Neural progenitor cell (in vitro differentiated cells): ENCODE results near the gene NOTCH3. TPM values are rescaled to one million over a fixed set of nuclear protein-coding genes. Genes with fewer than 3 reads are reported as not detected.

Experiments
- DNase-seq: peaks from one replicate; pipeline ENCODE4 v3.0.0-alpha.2; 2016; ENCODE audit warnings: low spot score
- H2AFZ ChIP-seq: fragments of 200-600 bp; sonication (generic); replicated peaks from 2 replicates; pipeline ENCODE4 v1.6.1; 2016; ENCODE audit warnings: antibody characterized with exemption
- H3F3A ChIP-seq: fragments of 200-600 bp; sonication (generic); 2 replicates; pipeline ENCODE4 v1.6.1; 2016; ENCODE audit warnings: antibody characterized with exemption, low read depth
- H3K27ac ChIP-seq: fragments of 200-600 bp; sonication (generic); 2 replicates; pipeline ENCODE4 v1.5.1; 2016; ENCODE audit warnings: mild to moderate bottlenecking
- H3K27me3 ChIP-seq: fragments of 200-600 bp; sonication (generic); 2 replicates; pipeline ENCODE4 v1.6.1; 2016; ENCODE audit warnings: mild to moderate bottlenecking, moderate library complexity
- H3K36me3 ChIP-seq: fragments of 200-600 bp; sonication (generic); 2 replicates; pipeline ENCODE4 v1.5.1; 2016
- H3K4me1 ChIP-seq: fragments of 200-600 bp; sonication (generic); 2 replicates; pipeline ENCODE4 v1.6.1; 2016; ENCODE audit warnings: mixed run types
- H3K4me2 ChIP-seq: fragments of 200-600 bp; sonication (generic); 2 replicates; pipeline ENCODE4 v1.6.1; 2016
- H3K4me3 ChIP-seq: fragments of 200-600 bp; sonication (generic); 2 replicates; pipeline ENCODE4 v1.5.1; 2016
- H3K79me2 ChIP-seq: fragments of 200-600 bp; sonication (generic); 2 replicates; pipeline ENCODE4 v1.6.1; 2016; ENCODE audit warnings: low read depth
- H3K9ac ChIP-seq: fragments of 200-600 bp; sonication (generic); 2 replicates; pipeline ENCODE4 v1.6.1; 2016
- H3K9me3 ChIP-seq: fragments of 200-600 bp; sonication (generic); 2 replicates; pipeline ENCODE4 v1.5.1; 2016; ENCODE audit warnings: low read depth
- H4K20me1 ChIP-seq: fragments of 200-600 bp; sonication (generic); 2 replicates; pipeline ENCODE4 v1.6.1; 2016; ENCODE audit warnings: low read depth
- H3K27ac Mint-ChIP-seq: 3 replicates; pipeline ENCODE4 v1.8.0; 2021; ENCODE audit warnings: mixed read lengths
- H3K27me3 Mint-ChIP-seq: 2 replicates; pipeline ENCODE4 v1.8.0; 2022; ENCODE audit warnings: low read depth, mild to moderate bottlenecking, inconsistent platforms, moderate library complexity, mixed read lengths; ENCODE audit not compliant: insufficient read depth
- H3K36me3 Mint-ChIP-seq: 3 replicates; pipeline ENCODE4 v1.8.0; 2021; ENCODE audit warnings: mixed read lengths
- H3K4me1 Mint-ChIP-seq: 3 replicates; pipeline ENCODE4 v1.8.0; 2021; ENCODE audit warnings: mixed read lengths
- H3K4me3 Mint-ChIP-seq: 3 replicates; pipeline ENCODE4 v1.8.0; 2021; ENCODE audit warnings: mild to moderate bottlenecking, moderate library complexity, mixed read lengths
- H3K9me3 Mint-ChIP-seq: 3 replicates; pipeline ENCODE4 v1.8.0; 2020; ENCODE audit warnings: mixed read lengths
- EZH2 ChIP-seq: fragments of 200-600 bp; sonication (generic); IDR thresholded peaks from 2 replicates; pipeline ENCODE4 v1.6.1; 2017; ENCODE audit warnings: antibody characterized with exemption, mild to moderate bottlenecking, moderate library complexity
- EZH2phosphoT487 ChIP-seq: fragments of 200-600 bp; sonication (generic); IDR thresholded peaks from 2 replicates; pipeline ENCODE4 v1.6.1; 2017; ENCODE audit warnings: antibody characterized with exemption
- total RNA-seq: library from RNA; depleted of rRNA; stranded (reverse); fragments of >200 nt; gene quantifications from 2 replicates; pipeline ENCODE4 v1.2.3, GENCODE V29; 2015; ENCODE audit warnings: low replicate concordance
- TF ChIP-seq, protein P1 (sequence below): fragments of 200-600 bp; sonication (generic); IDR thresholded peaks from 2 replicates; pipeline ENCODE4 v1.5.1; 2017; ENCODE audit warnings: antibody characterized with exemption, mild to moderate bottlenecking

The NOTCH3 gene
- total RNA-seq = 17.1 and 71.8 TPM in 2 replicates

DNA sequence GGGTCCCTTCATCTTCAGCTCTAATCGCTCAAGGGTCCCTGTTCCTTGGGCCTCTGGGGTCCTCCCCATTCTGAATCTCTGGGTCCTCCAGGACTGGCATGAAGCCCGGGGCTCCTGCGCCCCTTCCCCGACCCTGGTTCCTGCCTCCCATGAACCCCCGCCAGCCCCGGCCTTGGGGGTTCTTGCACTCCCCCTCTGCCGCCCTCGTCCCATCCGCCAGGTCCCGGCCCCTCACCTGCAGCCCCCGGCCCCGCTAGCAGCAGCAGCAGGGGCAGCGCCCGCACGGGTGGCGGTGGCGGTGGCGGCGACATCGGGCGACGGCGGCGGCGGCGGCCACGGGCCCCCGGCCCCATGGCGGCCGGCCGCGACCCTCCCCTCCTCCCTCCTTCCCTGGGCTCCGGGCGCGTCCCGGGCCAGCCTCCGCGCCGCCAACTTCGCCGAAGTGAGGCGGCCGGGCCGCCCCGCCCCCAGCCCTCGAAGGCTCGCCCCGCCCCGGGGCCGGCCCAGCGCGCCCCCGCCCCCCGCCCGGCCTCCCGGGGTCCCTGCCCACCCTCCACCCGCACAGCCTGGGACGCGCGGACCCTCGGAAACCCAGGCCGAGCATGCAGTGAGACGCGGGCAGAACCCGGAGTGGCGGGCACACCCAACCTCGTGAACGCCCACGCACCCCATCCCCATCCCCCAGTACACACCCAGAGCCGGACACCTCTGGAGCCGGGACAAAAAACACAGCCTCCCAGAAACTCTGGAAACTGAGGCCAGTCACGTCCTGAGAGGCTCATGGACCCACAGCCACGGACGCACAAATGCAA, at the start of gene NOTCH3:
Gene NOTCH3, minus strand, starts transcription at position 443 of the 812 bp plus-strand sequence. Its CDS starts 90 bp downstream, at position 353.
- H3K9ac ChIP-seq = peak within 1 kb of the TSS; percentile 42
- H3K4me1 ChIP-seq = peaks cover 10% of the 10 kb centered on the region
- no peak within 1 kb of the TSS for H3K27ac ChIP-seq
- peaks cover 43% of the 10 kb centered on the region for H3K79me2 ChIP-seq
- Mint-ChIP-seq H3K4me3 (peak within 1 kb of the TSS; percentile 88), H3K9me3 (no peaks in the 10 kb centered on the region), H3K27me3 (peaks cover 20% of the 10 kb centered on the region), H3K4me1 (peaks cover 31% of the 10 kb centered on the region), H3K36me3 (peaks cover 16% of the 10 kb centered on the region), H3K27ac (peak within 1 kb of the TSS; percentile 25)
- peaks cover 40% of the 10 kb centered on the region for H4K20me1 ChIP-seq
- H3F3A ChIP-seq = peaks cover 38% of the 10 kb centered on the region
- peak within 1 kb of the TSS; percentile 95 for H3K4me2 ChIP-seq
- DNase-seq = peak; percentile 89
- peak within 1 kb of the TSS; percentile 72 for H3K4me3 ChIP-seq
- TF ChIP-seq EZH2phosphoT487 (no peak), EZH2 (no peak)
- TF ChIP-seq, protein P1, sequence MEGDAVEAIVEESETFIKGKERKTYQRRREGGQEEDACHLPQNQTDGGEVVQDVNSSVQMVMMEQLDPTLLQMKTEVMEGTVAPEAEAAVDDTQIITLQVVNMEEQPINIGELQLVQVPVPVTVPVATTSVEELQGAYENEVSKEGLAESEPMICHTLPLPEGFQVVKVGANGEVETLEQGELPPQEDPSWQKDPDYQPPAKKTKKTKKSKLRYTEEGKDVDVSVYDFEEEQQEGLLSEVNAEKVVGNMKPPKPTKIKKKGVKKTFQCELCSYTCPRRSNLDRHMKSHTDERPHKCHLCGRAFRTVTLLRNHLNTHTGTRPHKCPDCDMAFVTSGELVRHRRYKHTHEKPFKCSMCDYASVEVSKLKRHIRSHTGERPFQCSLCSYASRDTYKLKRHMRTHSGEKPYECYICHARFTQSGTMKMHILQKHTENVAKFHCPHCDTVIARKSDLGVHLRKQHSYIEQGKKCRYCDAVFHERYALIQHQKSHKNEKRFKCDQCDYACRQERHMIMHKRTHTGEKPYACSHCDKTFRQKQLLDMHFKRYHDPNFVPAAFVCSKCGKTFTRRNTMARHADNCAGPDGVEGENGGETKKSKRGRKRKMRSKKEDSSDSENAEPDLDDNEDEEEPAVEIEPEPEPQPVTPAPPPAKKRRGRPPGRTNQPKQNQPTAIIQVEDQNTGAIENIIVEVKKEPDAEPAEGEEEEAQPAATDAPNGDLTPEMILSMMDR = no peak
- H3K27me3 ChIP-seq = no peaks in the 10 kb centered on the region
- no peaks in the 10 kb centered on the region for H3K9me3 ChIP-seq
- peak within 1 kb of the TSS; percentile 77 for H2AFZ ChIP-seq
- H3K36me3 ChIP-seq = no peaks in the 10 kb centered on the region

DNA sequence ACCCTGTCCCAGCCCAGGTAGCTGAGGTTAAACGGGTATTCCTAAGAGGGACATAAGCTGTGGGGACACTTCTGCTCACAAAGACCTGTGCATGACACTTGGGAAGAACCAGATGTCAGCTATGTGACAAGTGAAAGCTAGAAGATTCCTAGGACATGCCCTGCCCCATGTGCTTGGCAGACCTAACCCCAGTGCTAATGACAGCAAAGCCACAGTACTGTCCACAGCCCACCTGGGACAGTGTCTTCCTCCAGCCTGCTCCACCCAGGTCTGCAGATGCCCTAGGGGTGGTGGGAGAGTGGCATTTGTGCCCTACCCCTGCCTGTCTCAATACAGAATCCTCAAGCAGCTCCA, 49.8 kb upstream of the NOTCH3 start:
- no peak overlapping the region for H3K27ac ChIP-seq
- H3K27me3 ChIP-seq = no peaks in the 10 kb centered on the region
- TF ChIP-seq EZH2phosphoT487 (no peak), EZH2 (no peak)
- TF ChIP-seq, protein P1 = no peak
- Mint-ChIP-seq H3K36me3 (peaks cover 36% of the 10 kb centered on the region), H3K27me3 (peaks cover 6% of the 10 kb centered on the region), H3K4me3 (no peak overlapping the region), H3K4me1 (peaks cover 38% of the 10 kb centered on the region), H3K9me3 (no peaks in the 10 kb centered on the region), H3K27ac (peak overlapping the region; percentile 42)
- H3K4me2 ChIP-seq = no peak overlapping the region
- no peak overlapping the region for H3K9ac ChIP-seq
- H3K36me3 ChIP-seq = no peaks in the 10 kb centered on the region
- no peak overlapping the region for H2AFZ ChIP-seq
- peaks cover 16% of the 10 kb centered on the region for H3K4me1 ChIP-seq
- H3K79me2 ChIP-seq = peaks cover 16% of the 10 kb centered on the region
- no peak overlapping the region for H3K4me3 ChIP-seq
- no peaks in the 10 kb centered on the region for H3K9me3 ChIP-seq
- peaks cover 87% of the 10 kb centered on the region for H4K20me1 ChIP-seq
- no peak for DNase-seq
- H3F3A ChIP-seq = peaks cover 27% of the 10 kb centered on the region

DNA sequence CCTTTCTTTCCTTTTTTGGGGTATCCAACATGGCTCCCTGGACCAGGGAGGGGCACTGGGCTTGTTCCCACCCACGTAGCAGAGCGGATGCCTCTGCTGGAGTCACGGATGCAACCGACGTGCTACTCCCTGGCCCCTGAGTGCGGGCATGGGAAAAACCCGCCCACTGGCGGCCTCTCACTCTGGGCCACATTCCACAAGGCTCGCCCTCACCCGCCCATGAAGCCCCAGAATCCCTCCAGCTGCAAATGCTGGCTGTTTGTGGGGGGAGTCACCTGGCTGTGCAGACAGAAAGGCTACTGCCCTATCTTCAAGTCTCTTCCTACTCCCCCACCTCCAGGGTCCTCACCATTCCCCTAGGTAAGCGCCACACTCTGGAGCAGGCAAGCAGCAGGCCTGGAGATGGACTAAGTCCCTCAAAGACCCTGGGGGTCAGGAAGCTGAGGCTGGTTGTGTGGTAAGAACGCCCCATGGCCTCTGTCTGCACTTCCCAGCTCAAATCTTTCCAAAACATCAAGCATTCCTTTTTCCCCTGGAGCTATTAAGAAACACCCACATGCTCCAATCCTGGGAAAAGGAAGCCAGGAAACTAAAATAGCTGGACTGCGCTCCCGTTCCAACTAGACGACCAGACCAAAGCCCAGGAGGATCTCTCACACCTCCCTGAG, 49.3 kb upstream of the NOTCH3 start:
- DNase-seq = peak; percentile 24
- Histone ChIP-seq H2AFZ (no peak overlapping the region), H3K4me3 (no peak overlapping the region), H3K27me3 (no peaks in the 10 kb centered on the region), H3K79me2 (peaks cover 16% of the 10 kb centered on the region), H4K20me1 (peaks cover 87% of the 10 kb centered on the region), H3F3A (peaks cover 27% of the 10 kb centered on the region), H3K9me3 (no peaks in the 10 kb centered on the region), H3K4me1 (peaks cover 16% of the 10 kb centered on the region), H3K36me3 (no peaks in the 10 kb centered on the region), H3K27ac (no peak overlapping the region), H3K4me2 (no peak overlapping the region), H3K9ac (no peak overlapping the region)
- H3K4me3 Mint-ChIP-seq = no peak overlapping the region
- peaks cover 34% of the 10 kb centered on the region for H3K36me3 Mint-ChIP-seq
- peaks cover 38% of the 10 kb centered on the region for H3K4me1 Mint-ChIP-seq
- H3K27ac Mint-ChIP-seq = peak overlapping the region; percentile 42
- no peaks in the 10 kb centered on the region for H3K9me3 Mint-ChIP-seq
- H3K27me3 Mint-ChIP-seq = peaks cover 6% of the 10 kb centered on the region
- TF ChIP-seq EZH2phosphoT487 (no peak), EZH2 (no peak)
- TF ChIP-seq, protein P1 = no peak
